Activated CD4-positive, alpha-beta T cell treated with anti-CD3 and anti-CD28 coated beads, Interleukin-2, amount 50 U/mL, for 1 hour (primary cell): ENCODE measurements around the gene STK32B.
"Not testable (repeated sequence)": the region's sequence is repeated elsewhere in the genome, so short reads cannot be mapped to it uniquely, and the experiment has no call there.

Experiments used
- DNase-seq: peaks from one replicate; pipeline ENCODE4 v3.0.0-alpha.2; 2020

STK32B gene

DNA sequence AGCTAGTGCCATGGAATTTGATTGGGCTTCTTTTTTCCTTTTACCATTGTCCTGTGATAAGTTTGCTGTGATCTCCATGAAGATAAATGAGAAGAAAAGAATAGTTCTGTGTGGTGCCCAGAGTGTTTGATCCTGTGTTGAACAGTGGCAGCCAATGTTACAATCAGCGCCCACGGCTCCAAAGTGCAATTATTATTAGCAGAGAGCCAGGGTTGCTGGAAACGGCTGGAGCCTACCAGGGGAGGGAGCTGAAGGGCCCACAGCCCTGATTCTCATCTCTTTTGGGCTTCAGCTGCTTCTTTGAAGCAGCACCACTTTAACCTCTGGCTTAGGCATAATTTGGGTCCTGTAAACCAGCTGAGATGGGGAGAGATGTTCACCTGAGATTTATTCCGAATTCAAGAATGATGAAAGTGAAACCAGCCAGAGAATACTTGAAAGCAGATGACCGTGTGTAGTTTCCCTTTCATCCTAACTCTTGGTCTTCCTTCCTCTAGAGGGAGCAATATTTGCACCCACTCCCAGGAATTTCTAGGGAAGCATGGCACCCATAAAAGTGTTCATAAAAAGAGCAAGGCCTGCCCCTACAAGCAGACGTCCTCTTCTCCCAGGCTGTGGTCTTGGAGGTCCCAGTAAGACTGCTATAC is 358.8 kb downstream of the STK32B start:
- DNase-seq: no peak

DNA sequence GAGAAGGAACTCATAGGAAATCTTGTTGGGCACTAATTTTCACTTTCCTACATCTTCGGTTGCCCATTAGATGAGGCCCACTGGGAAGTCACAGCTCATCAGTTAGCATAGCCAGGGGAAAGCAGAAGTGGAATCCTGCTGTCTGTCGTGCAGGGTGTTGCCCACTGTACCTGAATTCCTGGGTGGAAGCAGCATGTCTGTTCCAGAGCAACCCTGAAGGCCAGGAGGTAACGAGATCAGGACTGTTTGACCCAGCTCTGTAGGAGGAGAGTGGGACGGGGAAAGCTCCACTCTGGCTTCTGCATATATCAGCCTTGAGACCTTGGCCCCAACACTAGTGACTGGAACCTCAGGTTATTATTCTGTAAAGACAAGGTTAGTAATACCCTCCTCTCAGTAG is 361.0 kb downstream of the STK32B start:
- no peak for DNase-seq

DNA sequence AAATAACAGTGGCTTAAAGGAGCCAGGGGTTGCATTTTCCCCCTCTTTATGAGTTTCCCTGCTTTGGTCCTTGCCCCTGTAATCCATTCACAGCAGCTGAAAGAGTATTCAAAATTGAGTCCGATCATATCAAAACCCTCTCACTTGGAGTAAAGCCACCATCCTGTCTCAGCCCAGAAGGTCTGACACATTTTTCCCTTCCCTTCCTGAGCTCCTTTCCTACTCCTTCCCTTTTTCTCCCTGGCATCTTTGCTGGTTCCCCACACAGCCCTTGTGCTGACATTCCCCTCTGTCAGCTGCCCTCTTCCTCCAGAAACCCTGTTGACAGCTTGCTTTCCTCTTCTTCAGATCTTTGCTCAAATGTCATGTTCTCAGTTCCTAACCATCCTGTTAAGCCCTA is 361.5 kb downstream of the STK32B start:
- no peak for DNase-seq

DNA sequence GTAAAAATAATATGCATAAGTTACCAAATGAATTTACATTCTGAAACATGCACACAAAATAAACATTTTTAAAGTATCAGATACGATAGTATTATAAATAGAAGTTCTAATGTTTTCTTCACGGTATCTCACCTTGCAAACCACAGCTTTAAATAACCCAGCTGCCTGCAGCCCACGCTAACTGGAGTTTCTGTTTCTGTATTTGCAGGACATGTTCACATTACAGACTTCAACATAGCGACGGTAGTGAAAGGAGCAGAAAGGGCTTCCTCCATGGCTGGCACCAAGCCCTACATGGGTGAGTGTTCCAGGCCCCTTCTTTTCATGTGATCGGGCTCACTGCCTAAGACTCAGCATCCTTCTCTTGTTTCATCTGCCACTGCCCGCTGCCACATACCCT is 365.4 kb downstream of the STK32B start:
- no peak for DNase-seq

DNA sequence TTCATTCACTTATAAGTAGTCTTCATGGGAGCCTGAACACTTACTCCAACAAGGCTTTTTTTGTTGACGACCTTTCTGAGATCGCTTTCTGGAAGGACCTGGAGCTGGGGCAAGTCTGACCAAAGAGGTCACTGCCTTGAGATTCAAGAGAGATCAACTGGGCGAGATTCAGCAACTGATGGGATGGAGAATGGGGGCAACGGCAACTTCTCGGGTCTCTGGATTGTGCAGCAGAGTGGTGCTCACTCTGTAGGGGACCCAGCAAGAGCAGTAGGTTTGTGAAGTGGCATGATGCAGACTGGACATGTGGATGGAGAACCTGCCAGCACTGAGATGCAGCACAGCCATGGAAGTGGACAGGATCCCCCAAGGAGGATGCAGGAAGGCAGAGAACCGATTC is 369.0 kb downstream of the STK32B start:
- DNase-seq: no peak

DNA sequence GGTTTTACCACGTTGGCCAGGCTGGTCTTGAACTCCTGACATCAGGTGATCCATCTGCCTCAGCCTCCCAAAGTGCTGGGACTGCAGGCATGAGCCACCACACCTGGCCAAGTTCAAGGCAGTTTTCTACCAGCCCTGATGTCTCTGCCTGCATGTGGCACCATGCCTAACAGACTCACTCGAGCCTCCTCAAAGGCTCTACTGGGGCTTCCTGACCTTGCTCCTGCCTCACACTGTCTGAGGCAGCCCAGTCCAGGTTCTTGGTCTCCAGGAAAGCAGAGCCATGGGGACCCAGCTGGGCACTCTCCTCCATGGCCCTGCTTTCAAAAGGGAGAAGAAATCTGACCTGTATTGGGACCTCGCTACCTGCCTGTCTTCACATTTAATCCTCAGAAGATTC is 370.1 kb downstream of the STK32B start:
- DNase-seq: no peak

DNA sequence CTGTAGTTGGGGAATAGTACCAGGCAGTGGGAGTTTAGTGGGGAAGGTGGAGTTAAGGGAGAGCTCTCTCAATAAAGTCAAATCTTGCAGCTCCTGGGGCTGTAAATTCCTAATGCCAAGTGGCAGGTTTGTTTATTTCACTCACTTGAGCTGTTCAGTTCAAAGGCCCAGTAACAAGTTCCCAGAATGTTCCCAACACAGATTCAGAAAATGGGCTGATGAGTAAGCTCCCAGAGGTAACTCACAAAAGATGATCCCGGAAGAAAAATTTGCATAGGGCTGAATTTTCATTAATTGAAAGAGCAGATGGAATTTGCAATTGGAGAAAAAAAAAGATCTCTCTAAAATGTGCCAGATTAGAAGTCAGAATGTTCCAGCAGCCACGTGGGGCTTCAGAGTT is 370.9 kb downstream of the STK32B start:
- no peak for DNase-seq

DNA sequence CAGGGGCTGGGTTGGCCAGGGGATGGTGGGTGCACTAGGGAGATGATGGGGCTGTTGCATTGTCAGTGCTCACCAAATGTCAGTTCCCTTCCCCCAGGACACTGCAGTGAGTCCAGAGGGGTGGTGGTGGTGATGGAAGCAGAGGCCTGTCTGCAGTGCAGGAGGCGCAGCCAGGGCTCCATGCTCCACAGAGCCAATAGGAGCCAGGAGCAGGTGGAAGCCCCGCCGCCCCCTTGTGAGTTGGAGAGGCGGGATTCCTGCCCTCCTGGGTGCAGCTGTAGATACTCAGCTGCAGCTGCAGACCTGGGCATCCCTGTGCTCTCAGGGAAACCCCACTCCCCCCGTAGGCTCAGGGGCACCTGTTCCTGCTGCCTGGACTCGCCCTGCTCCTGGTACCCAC is 372.4 kb downstream of the STK32B start:
- no peak for DNase-seq

DNA sequence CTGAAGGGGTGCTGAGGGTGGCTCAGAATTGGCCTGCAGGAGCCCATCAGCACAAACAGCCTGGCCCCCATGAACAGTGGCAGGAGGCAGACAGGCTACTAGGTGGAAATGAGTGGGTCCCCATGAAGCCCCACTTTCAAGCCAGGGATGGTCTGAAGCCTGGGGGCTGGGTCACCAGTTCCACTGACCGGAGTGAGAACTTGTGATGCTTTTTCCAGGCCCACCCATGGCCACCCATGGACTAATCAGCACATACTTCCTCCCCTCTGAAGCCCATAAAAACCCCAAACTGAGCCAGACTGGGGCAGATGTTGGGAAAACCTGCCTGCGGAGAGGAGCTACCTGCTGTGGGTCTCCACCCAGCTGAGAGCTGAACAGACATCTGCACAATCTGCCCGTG is 372.9 kb downstream of the STK32B start:
- DNase-seq: no peak

DNA sequence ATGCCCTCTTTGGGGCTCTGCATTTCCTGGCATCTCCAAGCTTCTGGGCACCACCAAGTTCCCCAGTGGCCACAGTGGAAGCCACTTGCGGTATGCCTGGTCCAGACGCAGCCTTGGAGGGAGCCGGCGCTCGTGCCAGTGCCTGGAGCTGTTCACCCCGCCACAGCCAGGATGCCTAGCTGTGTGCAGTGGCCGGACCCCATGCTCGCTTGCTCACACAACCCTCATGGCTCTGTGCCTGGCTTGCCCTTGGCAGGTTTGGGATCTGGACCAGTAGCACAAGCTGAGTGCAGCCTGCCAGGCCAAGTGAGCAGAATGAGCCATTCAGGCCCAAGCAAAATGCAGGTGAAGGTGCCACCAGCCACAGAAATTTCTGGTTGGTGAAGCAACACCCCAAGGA is 373.6 kb downstream of the STK32B start:
- no peak for DNase-seq

DNA sequence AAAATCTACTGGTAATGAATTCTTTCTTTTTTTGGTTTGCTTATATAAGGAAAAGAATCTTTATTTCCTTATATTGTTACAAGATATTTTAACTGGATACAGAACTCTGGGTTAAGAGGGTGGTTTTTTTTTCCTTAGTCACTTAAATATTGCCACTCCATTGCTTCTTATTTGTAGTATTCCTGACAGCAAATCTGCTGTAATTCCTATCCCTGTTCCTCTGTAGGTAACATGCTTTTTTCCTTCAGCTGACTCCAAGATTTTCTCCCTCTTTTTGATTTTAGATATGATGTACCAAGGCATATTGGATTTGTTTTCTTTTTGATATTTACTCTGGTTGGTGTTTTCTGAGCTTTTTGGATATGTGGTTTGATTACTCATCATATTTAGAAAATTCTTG is 378.5 kb downstream of the STK32B start:
- DNase-seq: no peak

DNA sequence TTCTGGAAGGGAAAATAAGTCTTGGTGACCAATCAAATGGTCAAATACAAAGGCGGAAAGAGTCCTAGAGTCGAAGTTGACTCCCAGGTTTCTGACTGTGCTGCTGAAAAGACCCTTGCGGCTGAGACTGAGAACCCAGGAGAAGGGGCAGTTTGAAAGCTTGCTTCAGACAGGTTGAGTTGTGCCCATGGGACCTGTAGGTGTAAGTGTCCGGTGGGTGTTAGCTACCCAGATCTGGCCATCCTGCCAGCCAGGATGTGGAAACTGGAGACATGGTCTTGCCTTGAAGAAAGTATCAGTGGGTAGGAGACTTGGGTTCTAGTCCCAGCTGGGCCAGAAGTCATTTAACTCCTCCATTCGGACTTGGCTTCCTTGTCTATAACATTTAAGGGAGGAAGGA is 381.9 kb downstream of the STK32B start:
- no peak for DNase-seq

DNA sequence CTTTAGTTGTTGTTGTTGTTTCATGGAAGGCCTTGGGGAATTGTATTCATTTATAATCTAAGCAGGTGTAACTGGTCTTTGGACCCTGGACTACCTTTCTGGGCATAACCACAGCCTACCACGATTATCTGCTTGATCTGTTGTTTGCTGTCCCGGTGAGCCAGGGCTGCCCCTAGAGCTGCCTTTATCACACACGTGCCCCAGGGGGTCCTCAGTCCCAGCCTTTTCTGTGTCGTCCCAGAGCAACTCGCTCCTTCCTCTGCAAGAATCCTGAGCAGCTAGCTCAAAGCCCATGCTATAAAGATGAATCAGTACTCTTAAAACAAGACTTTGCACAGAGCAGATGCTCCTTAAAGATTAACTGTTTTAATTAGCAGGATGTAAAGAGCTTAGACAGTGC is 383.9 kb downstream of the STK32B start:
- no peak for DNase-seq

DNA sequence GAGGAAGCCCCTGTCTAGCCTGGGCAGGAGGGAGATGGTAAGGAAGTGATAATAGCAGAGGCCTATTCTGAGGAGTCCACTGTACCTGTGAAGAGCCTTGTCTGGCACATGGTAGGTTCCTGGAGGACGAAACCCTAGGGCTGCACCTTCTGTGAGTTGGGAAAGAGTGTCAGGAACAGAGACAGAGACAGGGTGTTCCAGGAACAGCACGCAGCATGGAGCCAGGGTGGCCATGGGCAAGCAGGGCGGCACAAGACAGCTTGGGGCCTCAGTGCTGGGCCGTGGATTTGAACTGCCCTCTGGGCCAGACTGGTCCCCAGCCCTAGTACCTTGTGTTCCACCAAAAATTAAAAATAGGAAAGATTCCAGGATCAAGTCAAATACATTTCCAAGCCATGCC is 384.5 kb downstream of the STK32B start:
- no peak for DNase-seq

DNA sequence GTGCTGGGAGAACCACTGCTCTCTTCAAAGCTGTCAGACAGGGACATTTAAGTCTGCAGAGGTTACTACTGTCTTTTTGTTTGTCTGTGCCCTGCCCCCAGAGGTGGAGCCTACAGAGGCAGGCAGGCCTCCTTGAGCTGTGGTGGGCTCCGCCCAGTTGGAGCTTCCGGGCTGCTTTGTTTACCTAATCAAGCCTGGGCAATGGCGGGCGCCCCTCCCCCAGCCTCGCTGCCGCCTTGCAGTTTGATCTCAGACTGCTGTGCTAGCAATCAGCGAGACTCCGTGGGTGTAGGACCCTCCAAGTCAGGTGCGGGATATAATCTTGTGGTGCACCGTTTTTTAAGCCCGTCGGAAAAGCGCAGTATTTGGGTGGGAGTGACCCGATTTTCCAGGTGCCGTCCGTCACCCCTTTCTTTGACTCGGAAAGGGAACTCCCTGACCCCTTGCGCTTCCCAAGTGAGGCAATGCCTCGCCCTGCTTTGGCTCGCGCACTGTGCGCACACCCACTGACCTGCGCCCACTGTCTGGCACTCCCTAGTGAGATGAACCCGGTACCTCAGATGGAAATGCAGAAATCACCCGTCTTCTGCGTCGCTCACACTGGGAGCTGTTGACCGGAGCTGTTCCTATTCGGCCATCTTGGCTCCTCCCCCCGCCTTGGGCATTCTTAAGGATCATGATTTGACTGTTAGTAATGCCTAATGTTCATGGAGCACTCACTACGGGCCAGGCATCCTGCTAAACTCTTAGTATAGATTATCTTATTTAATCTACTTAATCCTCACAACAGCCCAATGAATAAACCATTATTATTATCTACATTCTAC is 392.9 kb downstream of the STK32B start:
- DNase-seq: not testable (repeated sequence)

DNA sequence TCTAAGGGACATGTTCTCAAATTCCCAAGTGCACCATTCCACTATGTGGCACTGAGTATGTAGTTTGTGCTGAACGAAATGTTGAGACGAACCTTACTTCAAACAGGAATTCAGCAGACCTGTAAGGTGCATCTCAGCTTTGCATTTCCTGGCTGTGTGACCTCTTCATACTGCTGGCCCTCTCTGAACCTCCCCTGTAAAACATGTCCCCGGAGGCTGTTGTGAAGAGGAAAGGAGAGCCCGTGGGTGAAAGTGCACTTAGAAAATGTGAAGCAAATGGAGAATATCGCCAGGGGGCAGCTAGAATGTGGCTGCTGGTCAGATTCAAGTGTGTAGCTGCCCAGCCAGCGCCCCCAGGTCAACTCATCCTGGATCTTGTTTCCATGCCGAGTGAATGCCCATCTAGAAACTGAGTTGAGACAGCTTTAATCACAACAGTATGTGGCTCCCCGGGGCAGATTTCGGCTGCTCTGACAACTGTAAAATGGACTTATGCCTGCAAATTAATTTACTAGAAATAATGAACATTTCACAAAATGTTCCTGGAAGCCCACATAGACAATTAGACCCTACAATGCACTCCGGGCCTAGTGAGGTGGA is 393.7 kb downstream of the STK32B start:
- no peak for DNase-seq

DNA sequence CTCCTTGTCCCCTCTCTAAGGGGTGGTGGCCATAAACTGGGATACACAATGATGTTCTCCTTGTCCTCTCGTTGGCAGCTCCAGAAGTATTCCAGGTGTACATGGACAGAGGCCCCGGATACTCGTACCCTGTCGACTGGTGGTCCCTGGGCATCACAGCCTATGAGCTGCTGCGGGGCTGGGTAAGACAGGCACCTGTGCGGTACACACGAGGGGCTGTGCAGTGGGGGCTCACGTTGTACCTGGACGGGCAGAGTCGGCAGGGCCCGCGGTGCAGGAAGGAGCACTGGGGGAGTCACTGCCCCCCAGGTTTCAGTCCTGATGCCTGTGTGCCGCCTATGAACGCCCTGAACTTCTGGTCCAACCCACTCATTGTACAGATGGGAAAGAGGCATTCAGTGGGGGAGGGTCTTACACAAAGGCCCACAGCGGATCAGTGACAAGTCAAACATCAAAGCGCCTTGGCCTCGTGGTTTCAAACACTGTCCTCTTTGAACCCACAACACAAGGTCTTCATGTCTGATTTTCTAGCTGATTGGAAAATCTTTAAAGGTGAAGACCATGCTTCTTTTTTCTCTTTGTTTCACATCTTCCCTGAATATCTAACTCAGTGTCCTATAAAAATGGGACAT is 395.4 kb downstream of the STK32B start:
- DNase-seq: no peak

DNA sequence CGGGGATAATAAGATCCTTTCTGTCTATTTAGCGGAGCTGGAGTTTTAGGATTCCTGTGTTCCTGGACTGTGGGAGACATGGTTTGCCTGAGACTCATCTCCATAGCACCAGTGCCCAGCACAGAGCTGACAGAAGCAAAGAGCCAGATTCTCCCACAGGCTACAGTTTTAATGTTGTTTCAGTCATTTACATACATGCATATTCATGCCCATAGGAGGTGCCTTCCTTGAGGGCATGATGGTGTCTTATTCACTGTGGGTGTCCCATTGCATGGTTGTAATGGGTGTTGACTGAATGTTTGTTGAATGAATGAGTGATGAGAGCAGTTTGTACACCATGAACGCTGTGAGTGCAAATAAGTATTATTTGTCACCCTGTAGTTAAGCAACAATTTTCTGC is 396.5 kb downstream of the STK32B start:
- no peak for DNase-seq

DNA sequence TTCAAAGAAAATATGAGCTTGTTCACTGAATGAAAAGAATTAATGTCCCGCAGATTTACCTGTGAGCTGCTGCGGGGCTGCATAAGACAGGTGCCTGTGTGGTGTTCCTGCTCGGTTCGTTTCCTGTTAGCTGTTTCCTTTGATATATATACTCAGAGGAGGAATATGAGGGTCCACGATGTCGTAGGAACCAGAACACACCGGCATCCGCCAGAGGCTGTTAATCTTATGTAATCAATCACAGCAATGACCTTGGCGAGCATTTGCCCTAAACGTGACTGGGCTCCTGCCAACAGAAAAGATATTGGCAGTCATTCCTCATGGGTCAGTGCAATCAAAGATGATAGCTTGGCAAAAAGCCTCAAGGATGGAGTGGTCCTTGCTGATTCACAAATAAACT is 396.9 kb downstream of the STK32B start:
- no peak for DNase-seq

DNA sequence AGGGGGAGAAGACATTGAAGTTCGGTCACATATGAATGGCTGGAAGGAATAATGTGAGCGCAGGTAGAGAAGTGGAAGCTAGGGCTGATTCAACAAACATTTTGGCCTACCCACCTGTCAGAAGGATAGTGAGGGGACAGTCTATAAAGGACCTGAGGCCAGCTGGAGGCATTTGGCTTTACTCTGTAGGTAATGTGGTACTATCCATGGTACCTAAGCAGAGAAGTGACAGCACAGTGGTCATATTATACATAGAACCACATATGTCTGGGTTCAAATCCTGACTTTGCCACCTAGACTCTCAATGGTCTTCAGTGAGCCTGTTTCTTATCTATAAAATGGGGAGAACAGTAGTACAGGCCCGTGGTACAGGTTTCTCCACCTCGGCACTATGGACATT is 400.0 kb downstream of the STK32B start:
- no peak for DNase-seq

DNA sequence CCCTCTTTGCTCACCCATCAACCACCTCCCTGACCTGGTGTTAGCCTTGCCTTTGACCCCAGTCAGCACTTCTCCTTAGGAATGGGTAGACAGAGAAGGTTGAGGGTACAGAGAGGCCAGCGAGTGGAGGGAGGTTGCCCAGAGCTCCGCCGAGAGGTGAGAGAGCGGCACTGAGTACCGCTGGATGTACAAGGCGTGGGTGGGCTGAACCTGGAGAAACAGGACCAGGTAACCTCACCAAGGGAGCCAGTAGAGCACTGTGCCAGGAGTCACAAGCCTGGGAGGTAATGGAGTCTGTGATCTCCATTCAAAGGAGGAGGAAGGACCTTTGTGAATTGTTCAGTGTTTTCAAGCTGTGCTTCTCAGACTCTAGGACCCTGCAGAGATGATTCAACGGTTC is 400.9 kb downstream of the STK32B start:
- DNase-seq: no peak

DNA sequence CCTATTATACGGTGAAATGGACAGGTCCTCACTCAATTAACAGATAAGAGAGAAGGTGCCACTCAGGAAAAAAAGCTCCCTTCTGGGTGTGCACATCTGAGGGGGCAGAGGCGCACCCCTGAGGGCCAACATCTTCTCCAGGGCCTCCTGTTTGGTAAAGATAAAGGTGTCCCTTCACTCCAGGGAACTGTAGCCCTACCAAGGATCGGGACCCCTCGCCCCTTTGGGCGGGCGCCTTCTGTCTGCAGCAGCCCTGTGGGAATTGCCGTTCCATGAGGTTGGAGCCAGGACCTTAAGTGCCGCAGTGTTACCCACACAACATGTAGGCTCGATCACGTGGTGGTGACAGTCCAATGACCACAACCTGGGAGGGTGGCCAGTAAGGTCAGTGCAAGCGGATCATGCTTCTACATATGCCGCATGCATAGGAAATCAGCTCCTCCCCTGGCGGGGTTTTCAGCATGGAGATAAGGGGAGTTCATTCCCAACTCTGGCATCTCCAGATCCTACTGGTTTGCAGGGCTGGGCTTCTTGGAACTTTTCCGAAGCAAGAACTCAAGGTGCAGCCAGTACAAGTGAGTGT is 403.8 kb downstream of the STK32B start:
- no peak for DNase-seq

DNA sequence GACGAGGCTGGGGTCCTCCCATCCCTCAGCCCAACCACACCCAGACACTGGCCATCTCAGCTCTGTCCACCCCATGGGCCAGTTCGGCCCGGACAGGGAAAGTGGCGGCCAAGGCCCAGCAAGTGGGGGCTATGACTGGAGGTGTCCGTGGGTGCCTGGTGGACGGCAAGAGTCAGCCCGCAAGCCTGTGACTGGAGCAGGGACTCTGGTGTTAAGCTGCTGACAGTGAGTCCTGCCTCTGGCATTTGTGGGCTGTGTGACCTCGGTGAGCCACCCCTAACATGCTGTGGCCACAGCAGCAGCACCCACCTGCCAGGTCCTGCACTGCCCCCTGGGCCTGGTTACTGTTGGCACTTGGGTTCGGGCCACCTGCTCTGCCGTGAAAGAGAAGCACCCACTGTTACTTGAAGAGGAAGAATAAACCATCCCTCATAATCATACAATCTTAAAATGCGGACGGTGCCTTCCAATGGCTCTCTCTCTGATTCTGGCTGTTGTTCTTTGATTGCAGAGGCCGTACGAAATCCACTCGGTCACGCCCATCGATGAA is 405.1 kb downstream of the STK32B start:
- no peak for DNase-seq
